Breast epithelium (tissue), 3 donors: ENCODE results near the gene NACC2.

Source experiments
- POLR2AphosphoS5 ChIP-seq, 3 donors: sonication (generic); formaldehyde crosslinking; IDR thresholded peaks; one replicate each; pipeline ENCODE4 v1.6.1; 2017; ENCODE audit warnings: antibody characterized with exemption in 3 of 3
- TF ChIP-seq, protein P1 (sequence below), 3 donors: fragments of 450-650 bp; IDR thresholded peaks; one replicate each; pipeline ENCODE4 v1.5.1; 2016 to 2017; ENCODE audit warnings: antibody characterized with exemption in 3 of 3, mild to moderate bottlenecking in 3 of 3, moderate library complexity in 3 of 3

DNA sequence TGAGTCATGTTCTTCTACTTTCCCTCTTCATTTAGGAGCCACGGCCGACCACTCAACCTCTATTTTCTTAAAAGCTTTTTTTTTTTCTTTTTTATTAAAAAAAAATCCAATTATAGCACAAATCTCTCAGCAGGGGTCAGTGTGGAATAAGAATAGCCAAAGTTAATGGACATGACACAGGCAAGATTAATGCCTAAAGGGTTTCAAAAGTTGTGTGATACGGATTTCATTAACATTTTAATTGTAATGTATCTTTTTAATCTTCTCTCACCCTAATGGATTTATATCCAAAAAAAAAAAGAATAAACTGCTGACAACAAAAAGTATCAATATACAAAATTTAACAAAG lies 5.4 kb downstream of the NACC2 start:
- TF ChIP-seq, protein P1, sequence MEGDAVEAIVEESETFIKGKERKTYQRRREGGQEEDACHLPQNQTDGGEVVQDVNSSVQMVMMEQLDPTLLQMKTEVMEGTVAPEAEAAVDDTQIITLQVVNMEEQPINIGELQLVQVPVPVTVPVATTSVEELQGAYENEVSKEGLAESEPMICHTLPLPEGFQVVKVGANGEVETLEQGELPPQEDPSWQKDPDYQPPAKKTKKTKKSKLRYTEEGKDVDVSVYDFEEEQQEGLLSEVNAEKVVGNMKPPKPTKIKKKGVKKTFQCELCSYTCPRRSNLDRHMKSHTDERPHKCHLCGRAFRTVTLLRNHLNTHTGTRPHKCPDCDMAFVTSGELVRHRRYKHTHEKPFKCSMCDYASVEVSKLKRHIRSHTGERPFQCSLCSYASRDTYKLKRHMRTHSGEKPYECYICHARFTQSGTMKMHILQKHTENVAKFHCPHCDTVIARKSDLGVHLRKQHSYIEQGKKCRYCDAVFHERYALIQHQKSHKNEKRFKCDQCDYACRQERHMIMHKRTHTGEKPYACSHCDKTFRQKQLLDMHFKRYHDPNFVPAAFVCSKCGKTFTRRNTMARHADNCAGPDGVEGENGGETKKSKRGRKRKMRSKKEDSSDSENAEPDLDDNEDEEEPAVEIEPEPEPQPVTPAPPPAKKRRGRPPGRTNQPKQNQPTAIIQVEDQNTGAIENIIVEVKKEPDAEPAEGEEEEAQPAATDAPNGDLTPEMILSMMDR (IDR thresholded peaks at IDR 0.05), result peak in 1 of 3 donors; percentile 14
- TF ChIP-seq POLR2AphosphoS5 (IDR thresholded peaks at IDR 0.05), result no peak
